DOHH2 (cell line): ENCODE data around the gene TREX2.

Source experiments
- H3F3A ChIP-seq: fragments of 200-600 bp; sonication (generic), shearing (Covaris generic); 2 replicates; pipeline ENCODE4 v1.6.0; 2016; ENCODE audit warnings: antibody characterized with exemption, mild to moderate bottlenecking; ENCODE audit not compliant: control insufficient read depth, insufficient read depth
- H3K27ac ChIP-seq: fragments of 200-600 bp; sonication (generic); 2 replicates; pipeline ENCODE4 v1.5.1; 2014; ENCODE audit warnings: low read depth, mild to moderate bottlenecking, low read length, moderate library complexity
- H3K27me3 ChIP-seq: fragments of 200-600 bp; sonication (generic); 2 replicates; pipeline ENCODE4 v1.6.1; 2014; ENCODE audit warnings: mild to moderate bottlenecking, low read length, mixed read lengths; ENCODE audit not compliant: control insufficient read depth
- H3K36me3 ChIP-seq: fragments of 200-600 bp; sonication (generic); 2 replicates; pipeline ENCODE4 v1.6.1; 2014; ENCODE audit warnings: mild to moderate bottlenecking, low read length, moderate library complexity, mixed read lengths; ENCODE audit not compliant: control insufficient read depth
- H3K4me1 ChIP-seq: fragments of 200-600 bp; sonication (generic); 2 replicates; pipeline ENCODE4 v1.6.1; 2014; ENCODE audit warnings: mild to moderate bottlenecking, low read length, mixed read lengths; ENCODE audit not compliant: control insufficient read depth
- H3K4me2 ChIP-seq: fragments of 200-600 bp; sonication (generic); 2 replicates; pipeline ENCODE4 v1.6.0; 2014; ENCODE audit warnings: mild to moderate bottlenecking, low read length, moderate library complexity
- H3K4me3 ChIP-seq: fragments of 200-600 bp; sonication (generic); 2 replicates; pipeline ENCODE4 v1.5.1; 2014; ENCODE audit warnings: mild to moderate bottlenecking, low read length, mixed read lengths
- H3K79me2 ChIP-seq: fragments of 200-600 bp; sonication (generic); 2 replicates; pipeline ENCODE4 v1.6.1; 2014; ENCODE audit warnings: mild to moderate bottlenecking, low read length, mixed read lengths; ENCODE audit not compliant: control insufficient read depth
- H3K9me2 ChIP-seq: fragments of 200-600 bp; sonication (generic); replicated peaks from 2 replicates; pipeline ENCODE4 v1.6.1; 2014; ENCODE audit warnings: mild to moderate bottlenecking, low read length, mixed read lengths; ENCODE audit not compliant: control insufficient read depth
- H3K9me3 ChIP-seq: fragments of 200-600 bp; sonication (generic); 2 replicates; pipeline ENCODE4 v1.6.1; 2014; ENCODE audit warnings: antibody characterized with exemption, low read length, mixed read lengths; ENCODE audit not compliant: control insufficient read depth, insufficient read depth
- H4K20me1 ChIP-seq: fragments of 200-600 bp; sonication (generic); 2 replicates; pipeline ENCODE4 v1.6.0; 2014; ENCODE audit warnings: low read depth, mild to moderate bottlenecking, antibody characterized with exemption, low read length, moderate library complexity; ENCODE audit not compliant: control insufficient read depth, insufficient read depth
- EZH2phosphoT487 ChIP-seq: fragments of 200-600 bp; sonication (generic); IDR thresholded peaks from 2 replicates; pipeline ENCODE4 v1.6.1; 2017; ENCODE audit warnings: borderline replicate concordance, mild to moderate bottlenecking, antibody characterized with exemption, low read length, moderate library complexity, mixed read lengths
- TF ChIP-seq, protein P1 (sequence below): fragments of 200-600 bp; sonication (generic); IDR thresholded peaks from one replicate; pipeline ENCODE4 v1.5.1; 2014; ENCODE audit warnings: antibody characterized with exemption, mild to moderate bottlenecking, low read depth, low read length; ENCODE audit not compliant: poor library complexity, severe bottlenecking

The TREX2 gene

DNA sequence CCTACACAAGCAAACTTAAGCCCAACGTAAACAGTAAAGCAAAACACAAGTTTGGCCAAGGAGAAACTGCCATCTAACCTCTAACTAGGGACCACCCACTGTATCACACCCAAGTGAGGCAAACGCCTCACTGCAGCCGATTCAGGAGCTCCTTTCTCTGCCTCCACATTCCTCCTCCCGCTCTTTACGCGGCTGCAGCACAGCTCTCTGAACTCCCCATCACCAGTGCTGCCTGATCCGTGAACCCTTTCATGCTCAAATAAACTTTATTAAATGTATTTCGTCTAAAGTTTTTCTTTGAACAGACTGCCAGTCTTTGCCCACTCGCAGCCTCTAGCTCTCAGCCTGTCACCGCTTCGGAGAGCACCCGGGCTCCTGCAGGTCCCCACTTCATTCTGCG lies 51.2 kb downstream of the TREX2 start:
- Histone ChIP-seq H3K9me3 (no peaks in the 10 kb centered on the region), H3F3A (no peaks in the 10 kb centered on the region), H3K27ac (no peak overlapping the region), H3K79me2 (no peaks in the 10 kb centered on the region), H3K4me3 (no peak overlapping the region), H3K4me2 (no peak overlapping the region), H3K27me3 (no peaks in the 10 kb centered on the region), H3K9me2 (no peaks in the 10 kb centered on the region), H3K4me1 (no peaks in the 10 kb centered on the region), H4K20me1 (no peaks in the 10 kb centered on the region), H3K36me3 (no peaks in the 10 kb centered on the region)
- TF ChIP-seq EZH2phosphoT487, result no peak
- TF ChIP-seq, protein P1, sequence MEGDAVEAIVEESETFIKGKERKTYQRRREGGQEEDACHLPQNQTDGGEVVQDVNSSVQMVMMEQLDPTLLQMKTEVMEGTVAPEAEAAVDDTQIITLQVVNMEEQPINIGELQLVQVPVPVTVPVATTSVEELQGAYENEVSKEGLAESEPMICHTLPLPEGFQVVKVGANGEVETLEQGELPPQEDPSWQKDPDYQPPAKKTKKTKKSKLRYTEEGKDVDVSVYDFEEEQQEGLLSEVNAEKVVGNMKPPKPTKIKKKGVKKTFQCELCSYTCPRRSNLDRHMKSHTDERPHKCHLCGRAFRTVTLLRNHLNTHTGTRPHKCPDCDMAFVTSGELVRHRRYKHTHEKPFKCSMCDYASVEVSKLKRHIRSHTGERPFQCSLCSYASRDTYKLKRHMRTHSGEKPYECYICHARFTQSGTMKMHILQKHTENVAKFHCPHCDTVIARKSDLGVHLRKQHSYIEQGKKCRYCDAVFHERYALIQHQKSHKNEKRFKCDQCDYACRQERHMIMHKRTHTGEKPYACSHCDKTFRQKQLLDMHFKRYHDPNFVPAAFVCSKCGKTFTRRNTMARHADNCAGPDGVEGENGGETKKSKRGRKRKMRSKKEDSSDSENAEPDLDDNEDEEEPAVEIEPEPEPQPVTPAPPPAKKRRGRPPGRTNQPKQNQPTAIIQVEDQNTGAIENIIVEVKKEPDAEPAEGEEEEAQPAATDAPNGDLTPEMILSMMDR, result no peak
